ENCODE data around the gene CDK16.
A peak's percentile ranks its signal among the peaks of the same experiment; 100 is the strongest.

CDK16 gene

GRCh38 chrX:47186096-47186740 lies 32.3 kb upstream of the CDK16 start:
- no peak for DNase-seq

GRCh38 chrX:47187106-47187677 lies 31.3 kb upstream of the CDK16 start:
- no peak for DNase-seq

- DNase-seq = no peak
Measured at GRCh38 chrX:47189906-47190305, 28.6 kb upstream of the CDK16 start.

GRCh38 chrX:47190445-47191269 lies 27.8 kb upstream of the CDK16 start:
- peak; percentile 89 for DNase-seq

- peak; percentile 42 for DNase-seq
Measured at GRCh38 chrX:47191331-47191730, 27.1 kb upstream of the CDK16 start.

- DNase-seq = no peak
Measured at GRCh38 chrX:47191806-47192401, 26.6 kb upstream of the CDK16 start.

- peak; percentile 94 for DNase-seq
Measured at GRCh38 chrX:47193475-47194193, 24.8 kb upstream of the CDK16 start, which contains the start of gene UBA1. TSS of gene UBA1 (plus strand) at chrX:47193829. CDS start at chrX:47198803, 4,974 bp downstream.

GRCh38 chrX:47194194-47194787 lies 24.2 kb upstream of the CDK16 start:
- DNase-seq = no peak

GRCh38 chrX:47196098-47196497 lies 22.4 kb upstream of the CDK16 start:
- no peak for DNase-seq

- no peak for DNase-seq
Measured at GRCh38 chrX:47197526-47197925, 21.0 kb upstream of the CDK16 start.

- no peak for DNase-seq
Measured at GRCh38 chrX:47198026-47198686, 20.3 kb upstream of the CDK16 start.

- DNase-seq = no peak
Measured at GRCh38 chrX:47198687-47199080, 19.8 kb upstream of the CDK16 start.

GRCh38 chrX:47199286-47199685 lies 19.2 kb upstream of the CDK16 start:
- DNase-seq = no peak

GRCh38 chrX:47200385-47201150 lies 17.9 kb upstream of the CDK16 start:
- DNase-seq = no peak

GRCh38 chrX:47201345-47201944 lies 17.0 kb upstream of the CDK16 start:
- no peak for DNase-seq

GRCh38 chrX:47202316-47202715 lies 16.2 kb upstream of the CDK16 start:
- no peak for DNase-seq

- DNase-seq = no peak
Measured at GRCh38 chrX:47202877-47203276, 15.6 kb upstream of the CDK16 start.

- DNase-seq = no peak
Measured at GRCh38 chrX:47204970-47205369, 13.5 kb upstream of the CDK16 start.

- no peak for DNase-seq
Measured at GRCh38 chrX:47206316-47206715, 12.2 kb upstream of the CDK16 start.

- no peak for DNase-seq
Measured at GRCh38 chrX:47208108-47208507, 10.4 kb upstream of the CDK16 start.
